ENCODE measurements around the gene PIGB.
A peak's percentile ranks its signal among the peaks of the same experiment; 100 is the strongest.
"Not testable (repeated sequence)": the region's sequence is repeated elsewhere in the genome, so short reads cannot be mapped to it uniquely, and the experiment has no call there.

Gene PIGB

GRCh38 chr15:55318588-55319494 is at the start of gene PIGB, which contains the start of gene PIGBOS1:
PIGB (plus strand) TSS chr15:55319222; CDS start chr15:55319251, 29 bp downstream.
PIGBOS1 (minus strand) TSS chr15:55319123; CDS start chr15:55317792, 1,331 bp downstream.
- DNase-seq: peak; percentile 40 to 73 (median 55)

- no peak for DNase-seq
These were observed 48.7 kb upstream of the PIGB start for GRCh38 chr15:55270291-55270690.

DNA sequence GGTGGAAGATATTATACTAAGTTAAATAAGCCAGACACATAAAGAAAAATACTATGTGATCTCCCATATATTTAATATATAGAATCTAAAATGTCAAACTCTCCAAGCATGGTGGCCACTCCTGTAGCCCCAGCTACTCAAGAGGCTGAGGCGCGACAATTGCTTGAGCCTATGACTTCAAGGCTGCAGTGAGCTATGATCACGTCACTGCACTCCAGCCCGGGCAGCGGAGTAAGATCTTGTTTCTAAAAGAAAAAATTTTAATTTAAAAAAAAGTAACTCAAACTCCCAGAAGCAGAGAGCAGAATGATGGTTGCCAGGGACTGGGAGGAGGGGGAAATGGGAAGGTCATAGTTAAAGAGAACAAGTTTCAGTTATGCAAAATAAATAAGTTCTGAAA is 42.7 kb upstream of the PIGB start:
- no peak for DNase-seq

DNA sequence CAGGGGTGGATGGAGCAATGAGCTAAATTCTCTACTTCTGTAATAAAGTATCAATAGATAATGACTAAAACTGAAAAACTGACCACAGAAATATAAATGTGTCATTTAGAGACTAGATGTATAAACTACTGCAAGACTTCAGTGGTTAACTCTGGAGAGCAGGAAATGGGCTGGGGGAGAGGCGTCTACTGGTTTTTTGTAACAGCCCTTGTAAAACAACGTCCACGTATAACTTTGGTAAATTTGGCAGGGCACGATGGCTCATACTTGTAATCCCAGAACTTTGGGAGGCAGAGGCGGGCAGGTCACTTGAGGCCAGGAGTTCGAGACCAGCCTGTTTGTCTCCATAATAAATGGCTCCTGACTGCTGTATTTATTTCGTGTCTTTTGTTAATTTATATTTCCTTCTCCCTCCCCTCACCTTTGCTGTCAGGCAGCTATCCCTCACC is 41.9 kb upstream of the PIGB start:
- no peak for DNase-seq

DNA sequence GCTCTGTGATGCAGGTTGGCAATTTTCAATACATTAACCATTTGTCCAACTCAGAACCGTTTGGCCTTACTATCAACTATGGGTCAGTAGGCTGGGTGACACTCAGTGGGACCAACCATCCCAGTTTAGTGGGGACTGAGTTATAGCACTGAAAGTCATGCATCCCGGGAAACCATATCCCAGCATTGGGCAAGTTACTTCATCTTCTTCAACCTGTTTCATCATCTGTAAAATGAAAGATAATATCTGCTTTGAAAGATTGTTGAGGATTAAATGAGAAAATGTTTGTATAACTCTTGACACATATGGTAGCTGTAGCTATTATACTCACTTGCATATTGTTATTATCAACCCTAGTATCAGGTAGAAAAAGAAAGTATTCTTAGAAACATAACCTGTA is 41.3 kb upstream of the PIGB start:
- DNase-seq: no peak

DNA sequence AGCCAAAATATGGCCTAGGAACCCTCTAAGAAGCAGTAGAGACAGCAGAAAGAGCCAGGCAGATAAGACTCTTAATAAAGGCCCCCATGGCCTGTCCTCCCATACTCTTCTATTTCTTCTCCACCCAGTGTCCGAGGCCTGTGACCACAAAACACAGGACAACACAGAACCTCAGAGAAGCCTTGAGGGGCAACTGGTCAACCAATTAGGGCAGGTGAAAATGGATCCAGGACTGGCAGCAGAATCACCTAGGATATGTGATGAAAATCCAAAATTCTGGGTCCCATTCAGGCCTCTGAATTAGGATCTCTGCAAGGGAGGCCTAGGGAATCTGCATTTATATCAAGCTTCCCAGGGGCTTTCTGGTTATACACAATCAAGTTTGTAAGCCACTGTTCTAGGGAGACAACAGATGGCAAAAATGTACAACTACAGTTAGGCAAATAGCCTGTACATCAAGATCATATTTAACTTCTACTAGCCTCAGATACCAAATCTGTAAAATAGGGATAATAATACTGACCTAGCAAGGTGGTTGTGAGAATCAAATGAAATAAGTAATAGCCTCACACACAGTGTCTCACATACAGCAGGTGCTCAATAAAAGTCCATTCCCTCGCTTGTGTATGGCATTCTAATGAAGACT is 39.8 kb upstream of the PIGB start:
- DNase-seq: no peak

DNA sequence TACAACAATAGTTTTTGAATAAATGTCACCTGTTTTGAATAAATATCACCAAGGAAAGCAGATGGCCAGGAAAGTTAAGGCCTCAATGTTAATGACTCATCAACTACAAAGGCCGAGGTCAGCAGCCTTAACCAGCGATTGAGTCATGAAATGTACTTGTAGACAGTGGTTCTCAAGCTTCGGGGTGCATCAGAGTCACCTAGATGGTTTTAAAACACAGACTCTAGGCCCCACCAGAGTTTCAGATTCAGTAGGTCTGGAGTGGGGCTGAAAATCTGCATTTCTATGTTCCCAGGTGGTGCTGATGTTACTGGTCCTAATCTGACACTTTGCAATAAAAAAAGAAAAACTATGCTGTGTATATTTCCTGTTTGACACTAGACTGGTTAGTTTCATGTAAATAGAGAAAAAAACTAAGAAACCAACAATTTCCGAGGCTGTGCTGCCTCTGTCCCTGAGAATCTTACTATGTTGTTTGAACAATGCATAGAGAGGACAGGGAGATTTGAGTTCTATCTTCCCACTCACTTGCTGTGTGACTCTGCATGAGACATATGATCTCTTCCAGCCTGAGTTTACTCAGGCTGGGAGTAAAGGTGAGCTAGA is 39.2 kb upstream of the PIGB start:
- DNase-seq: no peak

- not testable (repeated sequence) for DNase-seq
These were observed 38.4 kb upstream of the PIGB start for GRCh38 chr15:55280589-55280988.

GRCh38 chr15:55281517-55282228 is 37.3 kb upstream of the PIGB start:
- no peak for DNase-seq

- DNase-seq: no peak
These were observed 36.7 kb upstream of the PIGB start for GRCh38 chr15:55282284-55282833.

DNA sequence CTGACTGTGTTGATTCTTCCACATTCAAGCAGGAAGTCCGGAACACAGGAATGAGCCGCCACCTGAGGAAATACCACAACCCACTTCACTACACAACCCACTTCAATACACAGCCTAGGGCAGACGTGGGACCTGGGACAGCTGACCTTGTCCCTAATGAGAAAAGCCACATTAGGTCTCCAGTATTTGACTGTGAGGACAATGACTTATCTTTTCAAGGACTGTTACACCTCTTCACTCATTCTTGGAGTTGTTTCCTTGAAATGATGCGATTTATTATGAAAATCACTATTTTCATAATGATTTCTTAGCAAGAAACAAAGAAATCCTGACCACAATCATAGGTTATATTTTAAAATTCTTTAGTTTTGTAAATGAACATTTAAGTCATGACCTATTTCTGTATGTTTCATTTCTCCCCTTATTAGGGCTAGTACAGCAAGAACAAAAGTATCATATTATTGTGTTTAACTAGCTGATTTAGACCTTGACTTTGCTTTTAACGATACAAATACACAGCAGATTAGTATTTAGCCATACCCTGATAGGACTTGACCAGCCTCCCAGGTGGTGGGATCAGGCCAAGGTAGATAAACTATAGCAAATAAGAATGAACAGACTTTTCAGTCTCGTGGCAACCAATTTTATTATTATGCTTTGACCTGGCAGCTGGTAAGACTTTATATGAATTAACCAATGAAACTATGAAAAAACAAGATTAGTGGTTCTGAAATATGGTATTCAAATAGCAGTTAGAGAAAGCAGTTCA is 35.5 kb upstream of the PIGB start:
- no peak for DNase-seq

DNA sequence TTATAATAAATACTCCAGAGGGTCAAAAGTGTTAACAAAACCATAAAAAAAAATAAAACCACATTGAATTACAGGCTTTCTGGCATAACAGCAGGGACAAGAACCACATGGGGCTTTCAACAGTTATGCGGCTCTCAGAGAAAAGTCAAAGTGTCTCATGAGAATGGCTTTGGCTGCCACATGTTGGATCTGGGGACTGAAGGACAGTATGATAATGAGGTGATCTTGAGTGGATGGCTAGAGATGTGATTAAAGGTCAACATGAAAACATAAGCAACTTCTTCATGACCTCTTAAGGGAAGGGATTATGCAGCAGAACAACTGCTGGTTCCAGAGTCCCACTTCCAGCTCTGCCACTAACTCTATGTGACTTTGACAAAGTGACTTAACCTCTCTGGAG is 34.6 kb upstream of the PIGB start:
- DNase-seq: no peak

- DNase-seq: not testable (repeated sequence)
These were observed 32.4 kb upstream of the PIGB start for GRCh38 chr15:55286442-55287189.

GRCh38 chr15:55288006-55288717 is 30.9 kb upstream of the PIGB start:
- DNase-seq: no peak

DNA sequence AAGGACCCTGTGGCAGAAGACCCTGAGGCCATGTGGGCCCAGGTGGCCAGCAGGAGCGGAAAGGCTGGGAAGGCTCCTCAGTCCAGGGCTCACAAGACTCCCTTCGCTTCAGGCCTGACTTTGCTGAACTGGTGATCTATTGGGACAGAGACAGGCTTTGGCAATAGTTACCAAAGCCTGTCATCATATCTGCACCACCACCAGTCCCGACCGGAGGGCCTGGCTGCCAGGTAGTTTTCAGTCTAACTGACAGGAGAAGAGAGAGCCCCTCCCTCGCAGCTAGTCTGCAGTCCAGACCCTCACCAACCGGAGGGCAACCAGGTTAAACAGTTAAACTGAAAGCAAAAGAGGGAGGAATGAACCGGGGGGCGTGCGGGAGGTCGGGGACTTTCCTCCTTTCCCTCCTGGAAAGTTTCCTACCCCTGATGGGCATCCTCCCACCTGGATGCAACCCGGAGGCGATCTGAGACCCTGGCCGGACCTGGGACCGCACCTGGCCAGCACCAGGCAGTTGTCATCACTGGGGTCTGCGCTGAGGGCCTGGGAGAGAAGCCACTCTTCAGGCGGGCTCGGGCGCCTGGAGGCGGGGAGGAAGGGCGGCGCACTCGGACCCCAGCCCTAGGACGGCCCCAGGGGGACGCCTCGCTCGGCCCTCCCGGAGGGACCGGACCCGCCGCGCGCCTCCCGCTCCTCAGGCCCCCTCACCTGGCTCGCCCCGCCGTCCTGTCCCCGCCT is 29.8 kb upstream of the PIGB start:
- DNase-seq: no peak

DNA sequence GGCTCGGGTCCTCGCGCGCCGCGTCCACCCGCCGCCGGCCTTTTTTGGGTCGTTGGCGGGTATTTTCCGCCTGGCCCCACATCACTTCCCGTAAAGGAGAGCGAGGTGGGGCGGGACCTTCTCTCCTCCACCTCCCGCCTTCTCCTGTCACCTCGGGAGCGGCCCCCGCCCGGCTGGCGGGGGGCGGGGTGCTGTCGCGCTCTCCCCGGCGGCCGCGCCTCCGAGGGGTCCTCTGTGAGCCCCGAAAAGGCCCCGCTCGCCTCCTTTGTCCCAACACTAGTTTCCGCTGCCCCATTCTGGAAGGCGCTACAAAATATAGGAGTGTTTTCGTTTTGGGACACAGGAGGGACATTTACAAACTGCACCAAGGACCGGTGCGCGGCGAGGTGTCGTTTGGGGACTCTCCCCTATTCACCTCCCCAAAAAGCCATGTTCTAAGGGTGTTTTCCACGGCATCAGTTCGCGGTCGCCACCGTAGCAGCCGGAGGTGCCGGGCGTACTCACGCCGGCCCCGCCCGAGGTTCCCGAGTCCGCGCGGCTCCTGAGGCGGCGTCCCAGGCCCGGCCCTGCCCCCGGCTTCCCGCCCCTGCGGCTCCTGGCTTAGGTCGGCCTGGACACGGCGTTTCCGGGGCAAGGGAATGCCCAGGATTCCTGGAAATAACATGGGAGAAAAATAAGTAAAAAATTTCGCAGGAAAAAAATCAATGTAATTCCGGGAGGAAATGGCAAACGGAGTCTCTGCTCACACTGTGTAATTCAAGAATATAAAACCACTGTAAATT is 29.1 kb upstream of the PIGB start, which contains the start of gene RAB27A:
Gene RAB27A, minus strand, starts transcription at position 68 of the 782 bp plus-strand sequence. CDS start 54,879 bp downstream, outside the sequence.
- peak; percentile 28 to 62 (median 38) for DNase-seq

GRCh38 chr15:55290528-55291057 is 28.4 kb upstream of the PIGB start:
- peak; percentile 60 to 79 (median 68) for DNase-seq

- no peak for DNase-seq
These were observed 21.7 kb upstream of the PIGB start for GRCh38 chr15:55297315-55297714.
